WERI-Rb-1 (cell line): ENCODE results near the gene SMIM36.
"Not testable (repeated sequence)": the region's sequence is repeated elsewhere in the genome, so short reads cannot be mapped to it uniquely, and the experiment has no call there.

Source experiments
- DNase-seq: peaks from one replicate; pipeline ENCODE4 v3.0.0-alpha.2; 2020
- H3K27ac ChIP-seq: fragments of 250-450 bp; sonication (Bioruptor Pico); 2 replicates; pipeline ENCODE4 v1.5.1; 2020; ENCODE audit warnings: mild to moderate bottlenecking, moderate library complexity
- H3K27me3 ChIP-seq: fragments of 250-450 bp; sonication (Bioruptor Pico); 2 replicates; pipeline ENCODE4 v1.5.1; 2021; ENCODE audit warnings: mild to moderate bottlenecking, low read depth, moderate library complexity; ENCODE audit not compliant: insufficient read depth, severe bottlenecking
- H3K36me3 ChIP-seq: fragments of 250-450 bp; sonication (Bioruptor Pico); 2 replicates; pipeline ENCODE4 v1.5.1; 2020; ENCODE audit warnings: mild to moderate bottlenecking, moderate library complexity
- H3K4me3 ChIP-seq: 2 replicates; pipeline ENCODE4 v1.5.1; 2011; ENCODE audit warnings: low read depth, mild to moderate bottlenecking, control low read depth, low read length
- H3K9me3 ChIP-seq: fragments of 250-450 bp; sonication (Bioruptor Pico); 2 replicates; pipeline ENCODE4 v1.5.1; 2021; ENCODE audit warnings: mild to moderate bottlenecking, moderate library complexity; ENCODE audit not compliant: severe bottlenecking
- TF ChIP-seq, protein P1 (sequence below): IDR thresholded peaks from 2 replicates; pipeline ENCODE4 v1.5.1; 2011; ENCODE audit warnings: low read depth, mild to moderate bottlenecking, control low read depth, inconsistent platforms, low read length

The SMIM36 gene

DNA sequence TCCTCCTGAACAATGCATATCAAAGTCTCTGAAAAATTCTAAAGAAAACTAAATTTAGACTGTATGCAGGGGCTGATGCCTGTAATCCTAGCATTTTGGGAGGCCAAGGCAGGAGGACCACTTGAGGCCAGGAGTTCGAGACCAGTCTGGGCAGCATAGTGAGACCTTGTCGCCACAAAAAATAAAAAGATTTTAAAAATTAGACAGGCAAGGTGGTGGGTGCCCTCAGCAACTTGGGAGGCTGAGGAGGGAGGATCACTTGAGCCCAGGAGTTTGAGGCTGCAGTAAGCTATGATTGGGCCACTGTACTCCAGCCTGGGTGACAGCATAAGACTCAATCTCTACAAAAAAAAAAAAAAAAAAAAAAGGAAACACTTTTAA, 59.5 kb downstream of the SMIM36 start:
- Histone ChIP-seq H3K27me3 (no peaks in the 10 kb centered on the region), H3K4me3 (no peak overlapping the region), H3K9me3 (peaks cover 2% of the 10 kb centered on the region), H3K27ac (no peak overlapping the region), H3K36me3 (no peaks in the 10 kb centered on the region)
- TF ChIP-seq, protein P1, sequence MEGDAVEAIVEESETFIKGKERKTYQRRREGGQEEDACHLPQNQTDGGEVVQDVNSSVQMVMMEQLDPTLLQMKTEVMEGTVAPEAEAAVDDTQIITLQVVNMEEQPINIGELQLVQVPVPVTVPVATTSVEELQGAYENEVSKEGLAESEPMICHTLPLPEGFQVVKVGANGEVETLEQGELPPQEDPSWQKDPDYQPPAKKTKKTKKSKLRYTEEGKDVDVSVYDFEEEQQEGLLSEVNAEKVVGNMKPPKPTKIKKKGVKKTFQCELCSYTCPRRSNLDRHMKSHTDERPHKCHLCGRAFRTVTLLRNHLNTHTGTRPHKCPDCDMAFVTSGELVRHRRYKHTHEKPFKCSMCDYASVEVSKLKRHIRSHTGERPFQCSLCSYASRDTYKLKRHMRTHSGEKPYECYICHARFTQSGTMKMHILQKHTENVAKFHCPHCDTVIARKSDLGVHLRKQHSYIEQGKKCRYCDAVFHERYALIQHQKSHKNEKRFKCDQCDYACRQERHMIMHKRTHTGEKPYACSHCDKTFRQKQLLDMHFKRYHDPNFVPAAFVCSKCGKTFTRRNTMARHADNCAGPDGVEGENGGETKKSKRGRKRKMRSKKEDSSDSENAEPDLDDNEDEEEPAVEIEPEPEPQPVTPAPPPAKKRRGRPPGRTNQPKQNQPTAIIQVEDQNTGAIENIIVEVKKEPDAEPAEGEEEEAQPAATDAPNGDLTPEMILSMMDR: no peak
- no peak for DNase-seq

DNA sequence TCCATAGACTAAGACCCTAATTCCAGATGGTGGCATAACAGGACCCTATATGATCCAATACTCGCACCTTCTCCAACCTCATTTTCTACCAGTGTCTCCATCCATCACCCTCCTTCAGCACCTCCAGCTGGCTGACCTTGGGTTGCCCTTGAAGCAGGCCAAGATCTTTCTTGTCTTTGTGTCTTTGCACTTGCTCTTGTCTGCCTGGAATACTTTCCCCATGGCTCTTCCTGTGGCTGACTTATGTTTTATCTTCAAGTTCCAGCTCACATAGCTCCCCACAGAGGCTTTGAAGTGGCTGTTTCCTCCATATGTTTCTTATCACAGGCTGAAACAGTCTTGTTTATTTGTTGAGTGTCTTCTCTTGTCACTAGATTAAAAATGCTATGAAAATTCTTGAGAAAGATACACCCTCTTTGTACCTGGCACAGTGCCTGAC, 60.0 kb downstream of the SMIM36 start:
- DNase-seq: no peak
- H3K4me3 ChIP-seq: no peak overlapping the region
- H3K9me3 ChIP-seq: peaks cover 1% of the 10 kb centered on the region
- TF ChIP-seq, protein P1: no peak
- H3K27ac ChIP-seq: no peak overlapping the region
- no peaks in the 10 kb centered on the region for H3K27me3 ChIP-seq
- H3K36me3 ChIP-seq: no peaks in the 10 kb centered on the region

DNA sequence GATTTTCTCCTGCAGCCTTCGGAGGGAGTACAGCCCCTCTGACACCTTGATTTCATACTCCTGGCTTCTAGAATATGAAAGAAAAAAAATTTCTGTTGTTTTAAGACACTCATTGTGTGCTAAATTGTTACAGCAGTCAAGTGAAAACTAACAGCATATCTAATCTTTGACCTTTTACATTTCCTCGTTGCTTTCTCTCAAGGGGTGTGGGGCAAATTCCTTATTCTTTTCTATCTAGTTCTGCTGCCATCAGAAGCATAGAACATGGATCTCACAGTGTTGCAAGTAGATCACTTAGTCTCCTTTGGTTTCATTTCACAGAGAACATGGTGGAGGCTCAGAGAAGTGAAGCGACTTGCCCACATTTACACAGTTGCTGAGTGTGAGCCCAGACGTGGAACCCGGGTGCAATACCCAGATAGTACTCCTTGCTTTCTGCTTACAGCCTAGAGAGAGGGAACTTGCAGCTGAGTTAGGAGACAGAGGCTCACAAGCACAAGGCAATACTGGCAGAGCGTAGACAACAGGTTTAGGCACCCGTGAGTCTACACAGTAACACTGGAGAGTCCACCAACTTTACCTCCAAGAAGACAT, 60.9 kb downstream of the SMIM36 start:
- H3K27me3 ChIP-seq: no peaks in the 10 kb centered on the region
- no peaks in the 10 kb centered on the region for H3K36me3 ChIP-seq
- H3K4me3 ChIP-seq: no peak overlapping the region
- TF ChIP-seq, protein P1: no peak
- no peaks in the 10 kb centered on the region for H3K9me3 ChIP-seq
- no peak for DNase-seq
- no peak overlapping the region for H3K27ac ChIP-seq

DNA sequence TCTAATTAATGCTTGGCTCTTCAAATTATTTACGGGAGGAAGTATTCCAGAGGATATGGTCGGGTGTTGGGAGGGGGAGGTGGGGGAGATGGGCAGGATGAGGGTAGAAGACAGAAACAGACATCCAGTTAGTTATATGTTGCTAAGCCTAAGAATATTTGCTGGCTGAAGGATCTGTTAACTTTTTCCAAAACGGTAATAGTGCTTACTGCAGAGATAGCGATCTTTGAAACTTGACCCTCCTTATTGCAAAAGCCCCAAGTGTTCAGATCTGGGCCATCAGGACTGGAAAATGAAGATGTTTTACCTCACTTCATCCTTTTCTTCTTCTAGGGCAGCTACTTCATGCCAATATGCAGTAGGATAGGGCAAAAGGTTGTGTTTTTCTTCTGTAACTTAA, 62.6 kb downstream of the SMIM36 start:
- H3K27me3 ChIP-seq: no peaks in the 10 kb centered on the region
- H3K9me3 ChIP-seq: no peaks in the 10 kb centered on the region
- no peaks in the 10 kb centered on the region for H3K36me3 ChIP-seq
- no peak overlapping the region for H3K4me3 ChIP-seq
- DNase-seq: no peak
- TF ChIP-seq, protein P1: no peak
- no peak overlapping the region for H3K27ac ChIP-seq

DNA sequence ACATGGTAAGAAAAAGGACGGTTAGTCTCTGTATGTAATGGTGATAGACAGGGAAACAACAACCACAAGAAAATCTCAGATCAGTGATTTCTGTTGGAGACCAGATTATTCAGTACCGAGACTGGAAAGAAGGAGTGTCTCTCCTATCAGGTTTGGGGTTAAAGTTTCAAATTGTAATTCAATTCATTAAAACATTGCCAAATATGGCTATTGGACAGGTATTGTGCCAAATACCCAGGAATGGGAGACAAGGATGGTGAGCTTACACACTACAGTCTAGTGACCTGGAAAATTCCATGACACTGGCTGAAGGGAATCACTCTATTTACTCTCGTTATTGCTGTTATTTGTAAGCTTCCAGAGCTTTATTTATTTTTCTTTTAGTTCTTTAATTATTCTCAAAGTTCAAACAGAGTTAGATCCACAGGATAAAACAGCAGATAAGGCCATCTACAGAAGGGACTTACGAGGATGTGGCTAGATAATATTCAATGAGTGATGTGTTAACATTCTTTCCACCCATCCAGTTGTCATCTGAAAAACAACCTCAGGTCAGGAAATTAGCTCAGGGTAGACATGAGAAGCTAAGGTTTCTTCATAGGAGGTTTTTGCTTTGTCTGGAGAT, 64.6 kb downstream of the SMIM36 start:
- H3K36me3 ChIP-seq: no peaks in the 10 kb centered on the region
- H3K27me3 ChIP-seq: no peaks in the 10 kb centered on the region
- no peaks in the 10 kb centered on the region for H3K9me3 ChIP-seq
- TF ChIP-seq, protein P1: no peak
- H3K4me3 ChIP-seq: no peak overlapping the region
- DNase-seq: no peak
- H3K27ac ChIP-seq: no peak overlapping the region

DNA sequence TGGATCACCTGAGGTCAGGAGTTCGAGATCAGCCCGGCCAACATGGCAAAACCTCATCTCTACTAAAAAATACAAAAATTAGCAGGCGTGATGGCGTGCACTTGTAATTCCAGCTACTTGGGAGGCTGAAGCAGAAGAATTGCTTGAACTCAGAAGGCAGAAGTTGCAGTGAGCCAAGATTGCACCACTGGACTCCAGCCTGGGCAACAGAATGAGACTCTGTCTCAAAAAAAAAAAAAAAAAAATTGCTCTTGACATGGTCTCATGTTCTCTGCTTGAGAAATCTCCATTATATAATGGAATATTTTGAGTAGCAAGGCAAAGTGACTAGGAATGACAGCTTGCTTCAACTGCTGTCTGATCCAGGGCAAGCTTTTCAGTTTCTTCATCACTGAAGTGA, 65.2 kb downstream of the SMIM36 start:
- not testable (repeated sequence) for DNase-seq, H3K27ac ChIP-seq, H3K36me3 ChIP-seq, H3K9me3 ChIP-seq, H3K4me3 ChIP-seq, H3K27me3 ChIP-seq
